OCI-LY7 (cell line): ENCODE results near the gene DUS1L.

Experiments
- EZH2phosphoT487 ChIP-seq: fragments of 200-600 bp; sonication (generic); IDR thresholded peaks from 2 replicates; pipeline ENCODE4 v1.6.1; 2018; ENCODE audit warnings: low read depth, borderline replicate concordance, mild to moderate bottlenecking, mixed run types, antibody characterized with exemption, low read length, moderate library complexity, mixed read lengths
- TF ChIP-seq, protein P1 (sequence below): fragments of 200-600 bp; sonication (generic); conservative IDR thresholded peaks from 2 replicates; pipeline ENCODE4 v1.5.1; 2014; ENCODE audit warnings: mild to moderate bottlenecking, antibody characterized with exemption, low read length, moderate library complexity, mixed read lengths

DNA sequence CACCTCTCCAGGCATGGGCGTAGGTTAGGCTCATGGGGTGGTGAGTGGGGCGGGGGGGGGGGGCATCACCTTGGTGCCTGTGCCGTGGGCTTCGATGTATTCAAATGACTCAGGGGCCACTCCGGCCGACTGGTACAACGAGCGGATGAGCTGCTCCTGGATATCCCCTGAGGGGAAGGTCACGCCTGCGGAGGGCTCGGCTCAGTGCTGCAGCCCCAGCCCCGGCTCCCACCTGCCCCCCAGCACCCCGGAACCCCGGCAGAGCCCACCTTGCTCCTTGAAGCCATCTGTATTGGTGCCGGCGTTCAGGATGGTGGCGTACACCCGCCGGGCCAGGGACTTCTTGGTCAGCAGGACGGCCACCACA, 27.0 kb upstream of the DUS1L start:
- TF ChIP-seq, protein P1, sequence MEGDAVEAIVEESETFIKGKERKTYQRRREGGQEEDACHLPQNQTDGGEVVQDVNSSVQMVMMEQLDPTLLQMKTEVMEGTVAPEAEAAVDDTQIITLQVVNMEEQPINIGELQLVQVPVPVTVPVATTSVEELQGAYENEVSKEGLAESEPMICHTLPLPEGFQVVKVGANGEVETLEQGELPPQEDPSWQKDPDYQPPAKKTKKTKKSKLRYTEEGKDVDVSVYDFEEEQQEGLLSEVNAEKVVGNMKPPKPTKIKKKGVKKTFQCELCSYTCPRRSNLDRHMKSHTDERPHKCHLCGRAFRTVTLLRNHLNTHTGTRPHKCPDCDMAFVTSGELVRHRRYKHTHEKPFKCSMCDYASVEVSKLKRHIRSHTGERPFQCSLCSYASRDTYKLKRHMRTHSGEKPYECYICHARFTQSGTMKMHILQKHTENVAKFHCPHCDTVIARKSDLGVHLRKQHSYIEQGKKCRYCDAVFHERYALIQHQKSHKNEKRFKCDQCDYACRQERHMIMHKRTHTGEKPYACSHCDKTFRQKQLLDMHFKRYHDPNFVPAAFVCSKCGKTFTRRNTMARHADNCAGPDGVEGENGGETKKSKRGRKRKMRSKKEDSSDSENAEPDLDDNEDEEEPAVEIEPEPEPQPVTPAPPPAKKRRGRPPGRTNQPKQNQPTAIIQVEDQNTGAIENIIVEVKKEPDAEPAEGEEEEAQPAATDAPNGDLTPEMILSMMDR = no peak
- TF ChIP-seq EZH2phosphoT487 = no peak
